Forelimb muscle (tissue), 1 donor: ENCODE data around the gene GRIN3A. TPM values are rescaled to one million over a fixed set of nuclear protein-coding genes. Genes with fewer than 3 reads are reported as not detected.
"Not testable (repeated sequence)": the region's sequence is repeated elsewhere in the genome, so short reads cannot be mapped to it uniquely, and the experiment has no call there.

Experiments used
- DNase-seq: peaks from one replicate; pipeline ENCODE4 v3.0.0-alpha.2; 2013; ENCODE audit warnings: low read depth
- polyA plus RNA-seq: library from polyadenylated mRNA; unstranded; fragments of 120-200 nt; gene quantifications from one replicate; pipeline ENCODE4 v1.2.1, GENCODE V29; 2013; ENCODE audit not compliant: insufficient read length

Gene GRIN3A
- polyA plus RNA-seq, 1 donor = 1.2 TPM

DNA sequence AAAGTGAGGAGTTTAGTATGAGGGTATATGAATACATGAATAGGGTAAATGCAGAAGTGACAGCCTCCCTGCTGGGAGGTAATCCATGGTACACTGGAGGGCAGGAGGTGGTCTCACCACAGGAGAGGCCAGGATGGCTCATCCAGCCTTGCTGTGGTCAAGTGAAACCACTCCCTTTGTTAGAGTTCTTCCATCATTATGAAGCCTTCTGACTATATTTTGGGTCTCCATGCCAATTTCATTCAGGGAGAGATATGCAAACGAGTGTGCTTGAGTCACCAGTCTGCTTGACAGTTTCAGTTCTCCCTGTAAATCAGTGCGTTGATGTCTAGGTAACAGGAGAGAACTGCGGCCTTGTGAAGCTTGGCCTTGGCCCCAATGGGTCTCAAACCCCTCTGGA, 160.1 kb downstream of the GRIN3A start:
- DNase-seq = no peak

DNA sequence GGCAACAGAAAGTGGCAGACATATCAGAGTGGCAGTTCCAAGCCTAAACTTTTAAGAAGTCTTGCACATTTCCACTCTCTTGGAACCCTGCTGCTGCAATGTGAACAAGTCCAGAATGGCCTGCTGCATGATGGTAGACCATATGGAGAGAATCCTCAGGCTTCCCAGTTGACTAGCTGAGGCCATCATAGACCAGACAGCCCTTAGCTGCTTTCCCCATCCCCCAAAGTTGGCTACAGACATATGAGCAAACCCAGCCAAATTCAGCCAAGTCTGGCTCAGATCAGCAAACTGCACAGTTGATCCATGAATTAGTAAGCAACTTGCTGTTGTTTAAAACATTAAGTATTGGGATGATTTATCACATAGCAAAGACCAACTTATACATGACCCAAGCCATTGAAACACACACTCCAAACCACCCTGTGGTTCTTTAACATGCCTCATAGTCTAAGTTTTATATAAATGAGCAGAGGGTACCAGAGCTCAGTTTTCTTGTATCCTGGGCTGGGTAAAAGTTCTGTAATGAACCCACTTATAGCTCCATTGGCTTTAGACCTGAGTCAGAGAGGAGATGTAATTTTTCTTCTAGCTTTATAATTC, 163.6 kb downstream of the GRIN3A start:
- DNase-seq = no peak

DNA sequence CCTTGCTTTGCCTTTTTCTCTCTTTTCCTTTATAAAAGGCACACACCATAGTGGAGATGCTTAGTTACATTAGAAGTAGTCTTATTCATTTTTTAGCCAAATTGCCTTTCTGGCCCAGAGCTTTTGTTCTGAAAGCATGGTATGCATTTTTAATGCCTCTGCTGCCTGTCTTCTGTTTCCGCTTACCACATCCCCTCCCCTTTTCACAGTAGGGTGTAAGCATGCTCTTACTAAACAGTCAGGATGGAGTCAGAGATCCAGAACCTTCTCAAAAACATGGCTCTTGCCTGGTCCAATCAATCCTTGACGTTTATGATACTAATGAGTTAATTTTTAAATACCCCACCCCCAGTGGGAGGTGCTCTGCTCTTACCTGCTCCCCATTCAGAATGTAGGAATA, 166.1 kb downstream of the GRIN3A start:
- no peak for DNase-seq

DNA sequence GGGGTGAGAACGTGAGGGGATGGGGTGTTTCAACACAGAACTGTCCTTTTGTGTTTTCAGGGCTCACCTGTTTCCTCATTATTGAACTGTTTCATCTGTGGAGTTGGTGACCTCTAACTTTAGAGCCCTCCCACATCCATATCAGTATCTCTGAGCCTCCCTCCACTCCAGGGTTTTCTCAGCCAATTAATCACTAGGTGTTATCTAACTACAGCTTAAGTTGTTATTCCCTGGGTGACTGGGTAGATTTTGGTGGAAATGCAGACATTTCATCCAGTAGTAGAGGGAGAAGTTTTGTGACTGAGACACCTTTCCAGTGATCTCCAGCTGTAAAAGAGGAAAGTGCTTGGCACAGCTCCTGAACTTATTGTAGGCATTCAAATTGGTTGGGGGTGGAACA, 167.3 kb downstream of the GRIN3A start:
- DNase-seq = no peak

DNA sequence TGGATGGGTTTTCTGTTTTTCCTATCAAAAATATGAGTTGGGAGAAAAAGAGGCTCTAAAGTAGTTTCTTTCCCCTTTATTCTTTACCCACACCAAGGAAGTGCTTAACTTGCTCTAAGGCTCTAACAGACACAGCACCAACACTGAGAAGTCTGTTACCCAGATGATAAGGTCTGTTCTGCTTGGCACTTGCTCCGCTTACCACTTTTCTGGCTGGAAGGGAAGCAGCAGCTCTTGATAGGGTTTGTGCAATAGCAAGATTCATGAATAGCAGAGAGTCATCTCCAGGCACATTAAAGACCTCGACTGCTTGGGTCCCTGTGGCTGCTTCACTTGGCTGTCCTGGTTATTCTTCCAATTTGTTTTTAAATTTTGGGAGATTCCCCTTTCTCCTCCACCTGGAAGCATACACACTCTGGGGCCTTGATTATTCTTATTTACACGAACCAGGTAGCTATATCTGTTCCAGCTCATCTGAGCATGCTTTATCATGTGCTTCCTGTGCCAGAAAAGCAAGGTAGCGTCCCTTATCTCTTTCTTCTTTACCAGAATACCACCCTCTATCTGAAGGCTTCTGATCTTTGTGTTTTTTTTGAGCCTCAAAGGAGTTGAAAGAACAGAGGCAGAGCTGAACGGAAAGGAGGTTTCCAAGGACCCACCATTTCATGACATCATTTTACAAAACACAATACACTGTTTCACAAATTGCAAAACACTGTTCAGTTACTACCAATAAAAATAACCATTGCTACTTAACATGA, 168.5 kb downstream of the GRIN3A start:
- DNase-seq = no peak

DNA sequence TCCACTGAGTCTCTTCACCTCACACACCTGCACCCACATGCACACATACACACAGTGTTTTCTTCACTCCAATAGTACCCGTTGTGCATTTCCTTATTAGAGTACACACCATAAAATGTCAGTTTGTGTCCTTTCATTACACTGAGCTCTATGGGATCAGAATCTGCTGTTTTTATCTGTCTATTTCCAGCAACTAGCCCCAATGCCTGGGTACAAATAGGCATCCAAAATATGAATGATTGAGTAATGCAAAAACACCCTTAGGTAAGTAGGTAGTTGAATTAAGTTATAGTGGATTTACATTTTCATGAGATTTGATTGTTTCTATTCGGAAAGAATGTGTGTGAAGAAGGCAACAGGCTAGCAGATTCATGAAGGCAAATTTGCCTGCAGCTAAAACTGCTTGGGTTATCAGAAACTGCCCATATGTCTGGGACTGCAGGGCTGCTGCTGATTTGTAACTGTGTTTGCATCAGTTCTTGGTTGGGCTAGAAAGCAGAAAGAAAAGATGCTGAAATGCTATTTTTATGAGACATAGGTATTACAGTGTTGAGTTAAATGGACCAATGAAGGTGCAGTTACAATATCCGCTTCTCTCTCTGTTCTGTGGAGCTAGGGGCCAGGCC, 170.6 kb downstream of the GRIN3A start:
- DNase-seq = no peak

DNA sequence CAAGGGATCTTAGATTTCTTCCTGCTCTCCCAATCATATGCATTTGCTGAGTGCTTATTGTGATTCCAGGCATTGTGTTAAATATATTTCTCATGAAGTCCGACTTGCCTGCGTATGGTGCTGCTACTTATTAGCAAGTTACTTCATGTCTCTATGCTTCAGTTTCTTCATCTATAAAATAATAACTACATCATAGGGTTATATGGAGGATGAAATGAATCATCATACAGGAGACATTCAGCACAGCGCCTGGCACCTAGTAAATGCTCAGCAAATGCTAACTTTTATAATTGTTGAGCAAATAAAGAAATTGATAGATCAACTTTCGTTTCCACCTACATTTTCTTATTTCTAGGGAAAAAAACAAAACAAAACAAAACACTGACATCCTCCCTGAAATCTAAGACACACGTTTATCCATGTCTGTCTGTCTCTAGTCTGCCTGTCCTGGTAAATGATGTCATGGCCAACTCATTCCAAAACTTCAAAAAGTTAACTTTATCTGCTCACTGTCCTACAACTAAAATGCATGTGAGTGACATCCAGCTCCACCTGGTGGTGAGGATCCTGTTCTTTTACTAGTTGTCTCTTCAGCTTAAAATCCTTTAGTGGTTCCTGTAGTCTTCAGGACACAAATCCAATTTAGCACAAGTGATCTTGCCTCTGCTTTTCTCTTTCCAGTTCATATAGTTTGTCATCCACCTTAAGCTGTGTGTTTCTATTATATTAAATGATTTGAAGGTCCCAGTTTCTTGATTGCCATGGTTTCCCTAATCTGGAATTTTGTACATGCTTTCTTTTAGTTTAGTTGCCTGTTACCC, 171.3 kb downstream of the GRIN3A start:
- no peak for DNase-seq

DNA sequence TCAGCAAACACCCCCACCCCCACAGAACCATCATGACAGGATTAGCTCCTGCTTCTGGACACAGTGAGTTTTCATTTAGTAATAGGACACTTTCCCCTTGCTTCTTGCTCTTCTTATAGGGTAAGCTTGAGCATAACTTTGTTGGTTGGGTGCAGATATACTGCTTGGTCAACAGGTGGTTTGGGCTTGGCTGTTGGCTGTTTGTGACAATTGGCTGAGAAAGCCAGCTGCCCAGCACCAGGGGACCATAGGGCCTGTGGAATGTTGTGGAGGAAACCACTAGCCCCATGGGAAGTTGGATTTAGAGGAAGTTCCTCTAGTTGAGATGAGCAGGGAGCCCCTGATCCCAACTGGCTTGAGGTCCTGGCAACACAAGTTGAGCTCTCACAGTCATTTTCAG, 174.2 kb downstream of the GRIN3A start:
- no peak for DNase-seq

DNA sequence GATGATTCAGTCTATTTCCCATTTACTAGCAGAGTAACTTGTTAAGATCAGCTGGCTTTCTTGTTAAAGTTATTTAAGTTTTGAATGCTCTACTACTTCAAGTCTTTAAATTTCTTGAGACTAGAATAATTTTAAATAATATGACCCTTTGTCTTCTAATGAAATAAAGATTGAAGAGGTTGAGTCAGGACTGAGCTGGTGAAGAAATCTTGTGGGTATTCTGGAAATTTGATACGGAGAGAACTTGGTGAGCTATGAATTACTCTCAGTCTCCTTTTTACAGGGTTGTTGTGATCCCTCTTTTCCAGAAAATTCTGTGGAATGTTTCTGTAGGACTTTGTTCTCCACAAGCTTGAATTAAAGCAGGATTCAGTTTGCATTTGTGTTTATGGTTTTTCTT, 175.5 kb downstream of the GRIN3A start:
- DNase-seq = no peak

DNA sequence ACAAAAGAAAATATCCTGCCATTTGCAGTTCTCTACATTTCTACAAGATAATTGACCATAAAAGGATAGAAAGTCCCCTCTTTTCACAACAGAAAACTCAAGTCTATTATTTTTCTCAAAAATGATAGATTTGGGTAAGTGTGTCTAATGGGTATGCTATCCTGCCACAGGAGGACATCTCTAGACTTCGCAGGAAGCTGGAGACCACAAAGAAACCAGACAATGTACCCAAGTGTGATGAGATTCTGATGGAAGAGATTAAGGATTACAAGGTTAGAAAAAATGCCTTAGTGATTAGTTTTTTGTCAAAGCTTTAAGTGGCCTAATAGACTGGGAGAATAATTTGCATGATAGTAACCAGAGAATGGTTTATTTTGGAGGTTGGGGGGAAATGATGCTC, 176.7 kb downstream of the GRIN3A start:
- no peak for DNase-seq

DNA sequence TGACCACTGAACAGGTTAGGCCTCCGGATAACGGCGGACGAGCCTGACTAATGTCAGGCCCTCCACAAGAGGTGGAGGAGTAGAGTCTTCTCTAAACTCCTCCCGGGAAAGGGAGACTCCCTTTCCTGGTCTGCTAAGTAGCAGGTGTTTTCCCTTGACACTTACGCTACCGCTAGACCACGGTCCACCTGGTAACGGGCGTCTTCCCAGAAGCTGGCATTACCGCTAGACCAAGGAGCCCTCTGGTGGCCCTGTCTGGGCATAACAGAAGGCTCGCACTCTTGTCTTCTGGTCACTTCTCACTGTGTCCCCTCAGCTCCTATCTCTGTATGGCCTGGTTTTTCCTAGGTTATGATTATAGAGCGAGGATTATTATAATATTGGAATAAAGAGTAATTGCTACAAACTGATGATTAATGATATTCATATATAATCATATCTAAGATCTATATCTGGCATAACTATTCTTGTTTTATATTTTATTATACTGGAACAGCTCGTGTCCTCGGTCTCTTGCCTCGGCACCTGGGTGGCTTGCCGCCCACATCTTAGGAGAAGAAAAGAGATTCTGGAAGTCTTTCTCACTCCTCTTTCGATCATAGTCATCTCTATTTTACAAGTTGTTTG, 188.9 kb downstream of the GRIN3A start:
- DNase-seq = not testable (repeated sequence)

DNA sequence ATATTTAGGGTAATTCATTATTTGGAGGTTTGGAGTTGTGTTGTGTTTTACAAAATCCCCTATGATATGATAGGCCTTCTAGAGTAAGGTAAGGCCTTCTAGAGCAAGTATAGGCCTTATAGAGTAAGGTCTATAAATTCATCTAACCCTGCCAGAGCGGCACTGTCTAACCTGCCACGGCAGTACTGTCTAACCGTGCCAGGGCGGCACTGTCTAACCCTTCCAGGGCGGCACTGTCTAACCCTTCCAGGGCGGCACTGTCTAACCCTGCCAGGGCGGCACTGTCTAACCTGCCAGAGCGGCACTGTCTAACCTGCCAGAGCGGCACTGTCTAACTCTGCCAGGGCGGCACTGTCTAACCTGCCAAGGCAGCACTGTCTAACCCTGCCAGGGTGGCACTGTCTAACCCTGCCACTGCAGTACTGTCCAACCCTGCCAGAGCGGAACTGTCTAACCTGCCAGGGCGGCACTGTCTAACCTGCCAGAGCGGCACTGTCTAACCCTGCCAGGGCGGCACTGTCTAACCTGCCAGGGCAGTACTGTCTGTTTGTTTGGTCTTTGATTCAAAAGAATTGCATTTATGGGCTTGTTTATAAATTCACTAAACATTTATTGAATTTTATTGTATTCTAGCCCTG, 195.2 kb downstream of the GRIN3A start:
- DNase-seq = no peak

DNA sequence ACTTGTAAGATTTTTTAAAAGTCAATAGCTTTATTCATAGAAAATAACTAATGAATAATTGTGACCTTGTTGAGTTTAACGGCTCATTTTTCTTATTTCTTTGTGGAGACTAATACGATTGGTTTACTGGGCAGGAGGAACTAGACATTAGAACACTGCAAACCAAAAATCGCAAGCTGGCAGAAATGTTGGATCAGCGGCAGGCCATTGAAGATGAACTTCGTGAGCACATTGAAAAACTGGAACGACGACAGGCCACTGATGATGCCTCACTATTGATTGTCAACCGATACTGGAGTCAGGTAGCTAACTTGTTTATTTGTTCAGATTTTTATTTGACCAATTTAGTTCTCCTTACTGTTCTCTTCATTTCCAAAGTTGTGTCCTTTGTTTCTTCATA, 198.4 kb downstream of the GRIN3A start:
- DNase-seq = no peak

DNA sequence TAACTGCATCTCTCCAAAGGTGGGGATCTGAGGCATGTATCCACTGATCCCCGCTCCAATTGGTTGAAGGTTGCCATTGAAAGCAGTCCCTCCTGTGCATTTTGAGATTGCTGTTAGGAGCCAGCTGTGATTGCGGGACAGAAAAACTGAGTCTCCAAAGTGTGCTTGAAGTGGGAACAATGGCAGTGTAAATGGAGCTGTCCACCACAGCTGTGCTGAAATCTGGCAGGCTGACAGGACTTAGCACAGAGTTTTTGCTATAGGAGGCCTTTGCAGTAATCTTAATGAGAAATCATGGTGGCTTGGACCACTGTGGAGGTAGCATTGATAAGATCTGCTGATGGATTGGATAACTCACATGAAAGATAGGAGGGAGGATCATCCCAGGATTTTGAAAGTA, 201.5 kb downstream of the GRIN3A start:
- DNase-seq = no peak

DNA sequence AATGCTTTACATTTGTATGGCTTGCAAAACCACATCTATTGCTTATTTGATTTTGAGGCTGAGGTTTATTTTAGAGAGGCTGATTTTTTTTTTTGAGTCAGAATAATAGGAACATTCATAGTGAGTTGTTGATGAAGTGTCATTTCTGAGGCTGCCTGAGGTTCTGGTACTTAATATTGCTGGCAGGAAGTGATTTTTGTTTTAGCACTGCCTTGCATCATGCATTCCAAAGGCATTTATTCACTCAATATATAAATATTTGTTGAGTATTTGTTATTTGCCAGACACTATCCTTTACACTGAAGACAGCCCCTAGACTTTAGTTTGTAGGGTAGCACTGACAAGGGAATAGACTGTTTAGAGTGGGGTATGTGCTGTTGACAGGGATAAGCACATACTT, 202.1 kb downstream of the GRIN3A start:
- DNase-seq = no peak

DNA sequence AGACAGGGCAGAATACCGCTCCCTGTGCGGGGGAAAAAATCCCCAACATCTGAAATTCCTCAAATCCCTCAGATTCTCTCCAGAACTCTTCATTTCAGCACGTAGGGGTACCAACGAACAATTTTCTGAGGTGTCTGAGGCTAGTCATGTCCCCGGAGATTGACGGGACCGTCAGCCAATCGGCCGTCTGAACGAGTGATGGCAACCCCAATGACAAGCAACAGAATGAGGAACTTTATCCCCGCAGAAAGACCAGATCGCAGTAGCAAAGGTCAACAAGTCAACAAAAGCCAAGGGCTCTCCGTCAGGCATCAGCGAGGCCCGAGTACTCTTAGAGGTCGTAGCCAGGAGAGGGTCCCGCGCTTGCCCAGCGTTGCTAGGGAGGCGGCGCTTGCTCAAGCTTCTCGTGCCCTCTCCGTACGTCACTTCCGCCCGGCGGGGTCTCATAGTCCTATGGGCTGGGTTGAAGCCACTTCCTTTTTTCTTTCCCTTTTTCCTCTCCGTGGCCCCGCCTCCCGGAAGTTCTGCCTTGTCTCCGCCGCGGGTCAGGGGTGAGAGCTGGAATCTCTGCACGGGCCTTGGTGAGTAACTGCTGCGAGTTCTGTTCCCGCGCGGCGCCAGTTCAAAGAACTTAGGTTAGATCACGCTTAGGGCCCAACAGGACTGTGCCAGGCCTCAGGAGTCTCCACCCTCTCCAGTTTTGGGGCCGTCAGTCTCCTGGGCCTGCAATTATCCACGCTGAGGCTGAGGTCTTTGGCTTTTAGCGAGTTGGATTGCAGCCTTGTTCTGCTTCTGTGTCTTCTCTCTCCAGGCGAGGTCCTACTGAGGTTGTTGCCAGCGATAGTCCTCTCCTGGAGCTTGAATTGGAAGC, 204.9 kb downstream of the GRIN3A start, which contains the start of gene RNF20:
Gene RNF20, plus strand, starts transcription at position 520 of the 871 bp plus-strand sequence. CDS start 1,571 bp downstream, outside the sequence.
- peak; percentile 97 for DNase-seq

DNA sequence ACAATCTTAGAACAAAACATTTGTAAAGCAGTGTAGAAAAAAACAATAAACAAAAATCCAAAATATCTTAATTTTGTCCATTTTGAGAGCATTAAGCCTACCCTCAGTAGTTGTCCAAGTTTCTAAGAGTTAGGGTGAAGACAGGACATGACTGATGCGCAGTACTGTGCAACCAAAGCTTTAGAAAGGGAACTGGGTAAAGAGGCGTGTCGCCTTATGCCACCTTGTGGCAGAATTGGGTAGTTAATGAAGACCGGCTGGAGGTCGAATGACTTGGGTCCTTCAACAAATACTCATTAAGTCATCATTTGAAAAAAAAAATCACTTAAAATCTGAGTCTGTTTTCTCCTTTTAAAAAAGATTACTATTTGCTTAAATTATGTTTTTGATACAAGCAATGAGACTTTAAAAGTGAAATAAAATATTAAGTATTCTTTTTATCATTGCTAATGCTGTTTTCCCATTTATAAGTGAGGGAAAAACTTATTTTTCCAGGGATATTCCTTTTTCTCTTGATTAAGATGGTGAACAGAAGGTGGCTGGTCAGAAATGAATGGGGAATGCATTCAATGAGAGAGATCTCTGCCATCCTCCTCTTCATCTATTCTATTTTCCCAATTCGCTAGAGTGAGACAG, 208.3 kb downstream of the GRIN3A start:
- peak; percentile 26 for DNase-seq

DNA sequence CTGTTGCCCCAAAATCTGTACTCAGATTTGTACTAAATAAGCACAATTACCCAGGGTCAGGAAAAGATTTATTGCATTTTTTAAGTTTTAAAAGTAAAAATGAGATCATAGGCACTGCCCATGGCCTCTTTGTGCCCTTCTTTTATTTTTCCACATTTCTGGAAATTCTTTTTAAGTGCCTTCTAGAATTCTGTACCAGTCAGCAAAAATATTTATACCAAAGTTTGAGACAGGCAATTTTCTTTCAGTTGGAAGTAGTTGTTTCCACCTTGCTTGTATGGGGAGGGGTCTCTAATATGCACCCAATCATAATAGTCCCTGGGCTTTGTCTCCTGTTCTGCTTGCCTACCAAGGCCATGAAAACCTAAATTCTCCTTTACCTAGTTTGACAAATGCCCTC, 210.4 kb downstream of the GRIN3A start:
- DNase-seq = no peak

DNA sequence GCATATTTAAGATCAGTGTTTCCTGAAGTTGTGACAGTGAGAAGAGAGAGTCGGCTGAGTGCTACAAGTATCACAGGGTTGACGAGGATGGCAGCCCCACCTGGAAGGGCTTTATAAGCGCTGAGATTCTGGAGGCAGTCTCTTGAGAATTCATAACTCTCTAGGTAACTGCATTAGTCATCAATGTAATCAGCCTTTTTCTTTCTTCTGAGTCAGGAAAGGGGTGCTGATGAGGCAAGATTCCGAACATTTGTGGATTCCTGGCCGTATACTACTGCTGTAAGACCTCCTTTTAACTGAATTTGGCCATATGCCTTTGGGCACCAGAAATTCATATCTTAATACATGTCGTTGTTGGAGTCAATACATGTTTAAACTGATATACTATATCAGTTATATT, 211.4 kb downstream of the GRIN3A start:
- DNase-seq = no peak

DNA sequence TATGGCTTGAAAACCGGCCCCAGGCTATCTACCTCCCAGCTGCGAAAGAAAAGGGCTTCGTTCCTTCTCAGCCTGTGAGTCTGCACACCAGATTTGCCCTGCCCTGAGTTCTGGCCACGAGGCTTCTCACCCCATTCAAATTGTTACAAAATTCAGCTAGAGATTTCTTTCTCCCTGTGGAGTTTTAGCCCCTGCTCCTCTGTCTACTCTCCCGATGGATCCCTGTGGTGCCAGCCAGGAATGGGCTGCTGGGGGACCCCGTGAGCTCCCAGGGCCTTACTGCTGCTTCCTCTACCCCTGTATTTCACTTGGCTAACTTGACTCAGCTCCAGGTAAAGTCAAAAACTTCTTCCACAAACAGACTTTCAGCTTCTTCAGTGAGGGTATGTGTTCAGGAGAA, 214.1 kb downstream of the GRIN3A start:
- no peak for DNase-seq
